Anterior cingulate cortex (tissue), 58 donors: Measurements from ENCODE around the gene METTL25B.

Experiments
- DNase-seq, 58 donors: peaks; one replicate each; lab custom pipeline; 2025; lab: John Stamatoyannopoulos, UW

Gene METTL25B

DNA sequence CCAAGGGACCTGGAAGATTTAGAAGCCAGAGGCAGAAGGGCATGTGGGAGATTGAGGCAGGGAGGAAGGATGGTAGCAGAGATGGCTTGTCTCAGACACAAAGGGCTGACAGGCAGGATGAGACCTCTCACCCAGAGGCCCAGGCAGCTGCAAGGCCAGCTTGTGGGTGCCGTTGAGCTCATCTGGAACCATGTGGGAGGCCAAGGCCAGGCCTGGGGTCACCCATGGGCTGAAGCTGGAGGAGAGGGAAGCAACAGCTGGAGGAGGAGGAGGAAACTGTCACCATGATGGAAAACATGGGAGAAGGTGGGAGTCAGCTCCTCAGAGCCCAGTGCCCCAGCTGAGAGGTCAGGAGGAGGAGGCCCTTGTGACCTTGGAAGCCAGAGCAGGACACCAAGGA lies 29.3 kb upstream of the METTL25B start:
- DNase-seq: no peak

DNA sequence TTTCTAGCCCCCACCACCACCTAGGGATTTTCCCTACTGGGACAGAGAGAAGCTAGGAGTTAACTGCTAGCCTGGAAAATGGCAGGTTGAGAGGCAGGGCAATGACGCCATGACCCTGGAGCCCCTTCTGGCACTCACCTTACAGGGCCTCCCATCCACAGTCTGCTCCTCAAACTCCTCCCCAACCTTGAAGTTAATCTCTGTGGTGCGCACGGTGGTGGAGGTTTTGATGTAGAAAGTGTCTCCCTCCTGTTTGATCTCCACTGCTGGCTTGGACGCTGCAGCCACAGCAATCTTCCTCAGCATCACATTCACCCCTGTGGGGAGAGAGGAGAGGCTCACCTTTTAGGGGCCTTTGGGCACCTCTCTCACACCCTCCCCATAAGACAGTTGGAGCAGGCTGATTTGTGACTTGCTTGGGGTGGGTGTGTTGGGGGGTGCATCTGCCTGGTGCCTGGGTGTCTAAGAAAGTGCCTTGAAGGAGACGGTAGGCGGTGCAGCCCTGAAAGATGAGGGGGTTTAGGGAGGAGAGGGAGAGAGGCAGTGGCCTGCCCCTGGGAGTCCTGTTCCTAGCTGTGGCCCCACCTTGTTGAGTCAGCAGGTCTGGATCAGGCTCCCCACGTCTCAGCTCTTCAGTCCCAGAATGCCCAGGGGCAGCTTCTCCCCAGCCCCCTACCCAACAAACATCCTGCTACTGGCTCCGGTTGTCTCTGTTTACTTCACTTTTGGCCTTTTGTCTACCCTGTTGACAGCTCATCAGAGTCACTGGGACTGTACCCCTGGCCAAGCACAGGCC lies 27.3 kb upstream of the METTL25B start:
- no peak for DNase-seq

DNA sequence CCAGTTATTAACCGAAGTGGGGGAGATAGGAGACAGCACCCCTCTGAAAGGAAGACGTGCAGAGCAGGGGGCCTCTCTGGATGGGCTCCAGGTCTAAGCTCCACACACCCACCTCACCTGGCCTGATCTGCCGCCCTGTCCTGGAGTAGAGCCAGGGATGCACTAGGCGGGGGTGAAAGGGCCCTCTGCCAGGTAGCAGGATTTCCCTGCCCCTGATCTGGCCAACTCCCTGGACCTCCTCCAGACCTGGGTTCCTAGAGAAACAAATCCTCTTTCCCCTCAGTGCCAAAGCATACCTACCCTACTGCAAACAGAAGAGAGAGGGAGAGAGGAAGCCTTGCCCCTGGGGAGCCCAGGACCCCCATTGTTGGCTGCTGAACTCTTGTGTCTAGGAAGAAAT lies 24.9 kb upstream of the METTL25B start:
- DNase-seq: no peak

DNA sequence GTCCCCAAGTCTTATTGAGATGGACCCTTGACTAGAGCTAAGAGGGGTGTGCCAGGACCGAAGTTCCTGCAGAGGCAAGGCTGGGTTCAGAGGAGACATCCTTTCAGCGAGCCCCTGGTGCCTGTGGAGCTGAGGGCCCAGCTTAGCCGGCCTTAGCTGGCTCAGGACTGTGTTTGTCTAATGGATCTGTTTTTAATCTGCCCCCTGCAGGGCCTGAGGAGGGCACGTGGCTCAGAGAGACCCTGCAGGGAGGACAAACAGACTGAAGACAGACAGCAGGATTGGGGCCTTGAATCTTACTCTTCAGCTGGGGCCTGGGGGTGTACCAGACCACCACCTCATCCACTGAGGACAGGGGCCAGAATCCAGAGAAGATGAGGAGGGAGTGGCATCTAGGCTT lies 24.5 kb upstream of the METTL25B start:
- DNase-seq: no peak

DNA sequence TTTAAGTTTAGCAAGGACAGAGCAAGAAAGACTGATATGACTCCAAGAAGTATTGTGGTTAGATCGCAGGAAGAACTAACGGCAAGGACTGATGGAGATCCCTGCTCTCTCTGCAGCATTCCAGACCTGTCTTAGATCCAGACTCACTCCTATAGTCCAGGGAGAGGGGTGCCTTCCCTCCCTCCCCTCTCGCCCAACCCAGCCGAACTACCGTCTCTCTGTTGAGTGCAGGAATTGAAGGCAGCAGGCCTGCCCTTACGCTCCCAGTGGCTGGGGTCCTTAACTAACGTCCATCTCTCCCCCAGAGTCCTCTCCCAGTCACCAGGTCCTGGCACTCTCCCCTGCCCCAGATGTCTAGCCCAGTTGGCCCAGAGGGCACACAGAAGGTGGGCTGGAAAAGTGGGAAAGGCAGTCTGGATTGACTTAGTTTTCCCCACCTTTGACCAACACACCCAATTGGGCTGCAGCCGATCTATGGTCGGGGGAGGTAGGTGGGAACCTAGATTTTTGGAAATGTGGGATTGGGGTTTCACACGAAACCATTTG lies 24.0 kb upstream of the METTL25B start:
- DNase-seq: no peak

DNA sequence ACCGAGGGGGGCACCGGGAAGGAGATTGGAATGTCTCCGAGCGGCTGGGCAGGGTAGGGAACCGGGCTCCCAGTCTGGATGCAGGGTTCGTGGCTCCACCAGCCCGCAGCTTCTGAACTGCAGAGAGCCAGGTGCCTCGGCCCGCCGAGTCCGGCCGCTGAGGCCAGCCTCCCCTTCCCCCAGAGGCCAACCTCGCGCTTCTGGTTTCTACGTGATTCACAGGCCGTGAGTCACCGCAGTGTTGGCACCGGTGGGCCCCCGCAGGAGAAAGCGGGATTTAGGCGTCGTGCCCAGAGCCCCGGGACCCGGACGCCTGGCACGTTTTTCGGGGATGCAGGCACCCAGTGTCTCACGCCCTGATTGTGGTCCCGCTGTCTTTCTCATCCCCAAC lies 23.3 kb upstream of the METTL25B start:
- peak in 7 of 58 donors; percentile 13 to 57 (median 26) for DNase-seq

DNA sequence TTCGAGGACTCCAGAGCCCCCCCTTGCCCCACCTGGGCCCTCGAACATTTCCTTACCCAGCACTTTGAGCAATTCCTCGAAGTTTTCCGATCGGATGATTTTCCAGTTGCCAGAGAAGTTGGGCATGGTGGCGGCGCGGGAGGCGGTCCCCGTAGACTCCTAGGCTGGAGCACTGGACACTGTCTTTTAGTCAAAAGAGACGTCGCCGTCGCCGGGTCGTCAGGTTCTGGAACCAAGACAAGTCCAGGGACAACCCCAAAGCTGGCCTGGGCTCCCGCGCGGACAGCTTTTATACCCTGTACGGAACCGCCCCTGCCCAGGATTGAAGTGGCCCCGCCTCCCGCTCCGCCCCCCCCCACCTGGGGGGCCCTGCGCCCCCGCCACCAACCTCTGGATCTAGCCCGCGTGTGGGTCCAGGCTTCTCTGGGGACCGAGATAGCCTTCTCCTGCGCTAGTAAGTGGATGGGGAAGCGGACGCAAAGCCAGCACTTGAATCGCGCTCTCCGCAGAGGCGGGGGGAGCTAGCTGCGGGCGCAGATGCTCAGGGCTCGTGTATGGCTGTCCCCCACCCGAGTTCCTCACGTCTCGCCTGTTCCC lies 22.9 kb upstream of the METTL25B start, which contains the start of gene CRABP2:
Gene CRABP2 (minus strand): TSS at position 263 of the 597 bp plus-strand sequence. CDS start 137 bp downstream, at position 126.
- DNase-seq: peak in 10 of 58 donors; percentile 6 to 68 (median 40)

DNA sequence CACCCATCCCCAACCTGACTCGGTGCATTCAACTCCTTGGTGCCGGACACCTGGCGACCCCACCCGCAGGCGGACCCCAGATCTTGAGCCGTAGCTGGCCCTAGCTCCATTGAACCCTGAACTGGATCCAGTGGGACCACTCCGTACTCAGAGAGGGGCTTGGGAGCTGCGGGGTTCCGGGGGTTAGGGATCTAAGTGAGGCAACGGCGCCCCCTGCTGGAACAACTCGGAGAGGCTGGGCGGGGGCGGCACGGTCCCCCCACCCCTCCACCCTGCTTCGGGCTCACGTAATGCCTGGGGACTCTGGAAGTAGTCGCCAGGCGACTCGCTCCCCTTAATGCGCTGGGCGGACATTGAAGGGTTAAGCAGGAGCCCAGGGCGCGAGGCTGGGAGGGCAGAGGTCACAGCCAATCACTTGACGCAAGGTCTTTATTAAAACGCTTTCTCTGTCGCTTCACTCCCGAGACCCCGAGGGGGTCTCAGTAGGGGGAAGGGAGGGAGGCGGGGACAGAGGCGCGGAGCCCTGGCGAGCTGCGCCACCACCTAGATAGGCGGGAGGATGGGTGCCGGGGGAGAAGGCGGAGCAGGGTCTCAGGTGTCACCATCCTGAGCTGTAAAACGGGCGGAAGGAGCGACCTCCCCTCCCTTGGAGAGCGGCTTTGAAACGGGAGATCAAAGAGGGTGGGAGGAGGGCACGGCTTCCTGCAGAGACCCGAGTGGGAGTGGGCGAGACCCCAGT lies 22.2 kb upstream of the METTL25B start:
- peak in 42 of 58 donors; percentile 5 to 74 (median 32) for DNase-seq

DNA sequence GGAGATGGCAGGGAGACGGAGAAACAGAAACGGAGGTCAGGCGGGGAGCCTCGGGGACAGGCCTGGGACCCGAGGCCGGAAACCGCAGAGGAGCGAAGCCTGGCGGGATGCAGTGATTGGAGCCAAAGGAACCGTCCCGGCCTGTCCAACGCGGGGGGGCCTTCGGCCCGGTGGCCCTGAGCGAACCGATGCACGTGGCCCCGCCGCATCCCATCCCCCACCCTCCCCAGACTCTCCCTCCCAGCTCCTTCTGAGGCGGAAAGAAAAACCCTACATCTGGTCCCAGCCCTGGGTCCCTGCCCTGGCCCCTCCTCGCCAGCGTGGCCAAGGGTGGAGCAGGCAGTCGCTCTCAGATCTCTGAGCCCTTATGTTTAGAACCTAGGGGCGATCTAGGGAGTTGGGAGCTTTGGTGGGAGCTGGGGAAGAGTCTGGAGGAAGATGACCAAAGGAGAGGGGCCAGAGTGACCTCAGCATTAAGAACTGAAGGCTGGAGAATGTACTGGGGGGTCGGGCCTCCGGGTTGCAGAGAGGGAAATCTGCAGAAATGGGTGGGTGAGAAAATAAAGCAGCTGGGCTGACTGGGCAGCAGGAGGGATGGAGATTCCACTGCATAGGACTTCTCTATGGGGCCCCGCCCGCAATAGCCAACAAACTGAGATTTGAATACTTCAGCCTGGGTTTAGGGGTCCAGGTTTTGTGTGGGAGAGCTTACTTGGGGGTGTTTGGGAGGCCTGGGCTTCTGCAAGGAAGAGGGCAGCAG lies 21.4 kb upstream of the METTL25B start:
- DNase-seq: peak in 24 of 58 donors; percentile 7 to 62 (median 24)

DNA sequence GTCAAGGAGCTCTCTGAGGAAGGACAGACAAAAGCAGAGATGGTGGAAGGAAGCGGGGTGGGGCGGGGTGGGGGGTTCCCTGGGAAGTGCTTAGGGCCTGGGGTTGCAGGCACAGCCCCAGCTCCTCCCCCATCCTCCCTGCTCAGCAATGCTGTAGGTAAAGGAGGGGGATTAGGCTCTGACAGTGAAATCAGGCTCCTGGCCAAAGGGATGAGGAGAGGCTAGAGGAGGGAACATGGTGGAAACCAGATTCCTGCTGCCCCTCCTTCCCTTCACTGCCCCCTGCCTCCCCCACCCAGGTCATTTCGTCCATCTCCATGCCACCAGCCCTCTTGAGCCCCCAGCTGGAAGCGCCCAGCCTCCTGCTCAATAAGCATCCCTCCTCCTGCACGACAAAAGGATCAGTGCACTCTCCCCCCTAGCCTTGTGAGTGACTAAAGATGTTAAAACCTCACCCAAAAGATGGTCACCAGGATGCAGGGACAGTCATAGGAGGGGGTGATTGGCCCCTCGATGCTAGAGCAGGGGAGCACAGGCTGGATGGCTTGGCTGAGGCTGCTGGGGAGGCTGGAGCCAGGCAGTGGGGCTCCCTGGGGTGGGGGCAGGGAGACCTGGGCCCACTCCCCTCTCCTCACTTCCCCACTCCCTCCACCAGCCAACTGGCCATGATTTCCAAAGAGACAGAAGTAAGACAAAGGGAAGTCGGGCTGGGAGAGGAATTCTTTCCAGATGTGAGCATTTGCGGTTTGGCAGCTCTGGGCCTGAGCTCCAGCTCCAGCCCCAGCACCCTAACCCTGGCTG lies 20.7 kb upstream of the METTL25B start:
- DNase-seq: no peak

DNA sequence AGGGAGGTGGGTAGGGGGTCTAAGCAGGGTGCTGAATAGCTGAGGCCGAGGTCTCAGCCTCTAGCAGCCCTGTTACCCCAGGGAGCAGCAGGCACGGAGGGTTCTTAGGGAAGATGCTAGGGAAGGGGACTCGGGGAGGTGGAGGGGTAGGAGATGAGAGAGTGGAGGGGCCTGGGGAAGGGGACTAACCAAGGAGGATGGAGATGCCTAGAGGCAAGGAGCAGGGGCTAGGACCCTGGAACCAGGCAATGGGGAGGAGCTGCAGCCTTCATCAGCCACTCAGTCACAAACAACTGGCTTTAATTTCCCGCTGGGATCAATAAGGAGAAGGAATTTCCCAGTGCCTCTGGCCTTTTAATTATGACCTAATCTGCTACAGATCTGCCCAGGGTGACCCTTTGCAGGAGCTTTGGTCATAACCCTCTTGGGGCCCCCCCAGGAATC lies 20.0 kb upstream of the METTL25B start:
- no peak for DNase-seq

DNA sequence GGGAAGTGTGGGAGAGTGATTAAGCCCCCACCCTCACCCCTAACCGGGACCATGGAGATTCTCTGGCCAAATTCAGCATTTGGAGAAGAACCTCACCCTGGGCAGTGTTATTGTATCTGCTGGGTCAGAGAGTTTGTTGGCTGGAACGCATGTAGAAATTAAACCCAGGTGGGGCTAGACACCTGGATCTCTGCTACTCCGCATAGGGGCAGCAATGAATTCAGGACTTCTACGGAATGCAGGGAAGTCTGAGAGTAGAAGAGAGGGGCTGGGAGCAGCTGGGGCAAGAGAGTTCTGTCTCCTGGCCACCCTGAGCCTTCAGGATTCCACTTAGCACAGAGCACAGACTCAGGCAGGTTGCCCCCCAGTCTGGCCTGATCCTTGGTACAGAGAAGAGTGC lies 19.2 kb upstream of the METTL25B start:
- DNase-seq: no peak

DNA sequence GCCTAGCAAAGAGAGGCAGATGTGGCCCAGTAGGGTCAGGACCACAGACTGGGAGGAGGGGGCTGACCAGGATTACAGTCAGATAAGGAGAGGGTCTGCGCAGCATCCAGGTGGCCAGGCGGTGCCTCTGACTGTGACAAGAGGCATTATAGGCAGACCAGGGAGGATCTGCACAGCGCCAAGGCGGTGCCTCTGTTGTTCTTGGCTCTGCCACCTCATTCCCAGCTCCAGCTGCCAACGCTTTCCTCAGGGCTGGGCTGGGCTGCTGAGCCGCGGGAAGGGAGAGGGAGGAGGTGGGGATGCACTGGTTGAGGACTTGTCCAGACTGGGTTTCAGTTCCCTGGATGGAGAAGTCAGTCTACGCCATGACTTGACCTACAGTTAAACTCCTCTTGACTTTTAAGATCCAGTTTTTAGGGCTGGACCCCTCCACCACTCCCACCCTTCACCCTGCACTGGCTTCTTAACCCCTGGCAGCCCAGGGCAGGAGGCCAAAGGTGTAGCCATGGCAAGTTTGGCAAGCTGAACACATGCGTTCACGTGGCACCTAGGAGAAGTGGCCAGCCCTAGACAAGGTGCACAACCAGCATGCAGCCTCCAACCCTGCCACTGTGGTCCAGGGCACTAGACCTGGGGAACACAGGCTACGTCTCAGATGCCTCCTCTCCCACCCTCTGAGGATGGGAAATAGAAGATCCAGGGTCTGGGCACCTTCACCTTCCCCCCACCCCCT lies 18.3 kb upstream of the METTL25B start:
- peak in 42 of 58 donors; percentile 11 to 76 (median 34) for DNase-seq

DNA sequence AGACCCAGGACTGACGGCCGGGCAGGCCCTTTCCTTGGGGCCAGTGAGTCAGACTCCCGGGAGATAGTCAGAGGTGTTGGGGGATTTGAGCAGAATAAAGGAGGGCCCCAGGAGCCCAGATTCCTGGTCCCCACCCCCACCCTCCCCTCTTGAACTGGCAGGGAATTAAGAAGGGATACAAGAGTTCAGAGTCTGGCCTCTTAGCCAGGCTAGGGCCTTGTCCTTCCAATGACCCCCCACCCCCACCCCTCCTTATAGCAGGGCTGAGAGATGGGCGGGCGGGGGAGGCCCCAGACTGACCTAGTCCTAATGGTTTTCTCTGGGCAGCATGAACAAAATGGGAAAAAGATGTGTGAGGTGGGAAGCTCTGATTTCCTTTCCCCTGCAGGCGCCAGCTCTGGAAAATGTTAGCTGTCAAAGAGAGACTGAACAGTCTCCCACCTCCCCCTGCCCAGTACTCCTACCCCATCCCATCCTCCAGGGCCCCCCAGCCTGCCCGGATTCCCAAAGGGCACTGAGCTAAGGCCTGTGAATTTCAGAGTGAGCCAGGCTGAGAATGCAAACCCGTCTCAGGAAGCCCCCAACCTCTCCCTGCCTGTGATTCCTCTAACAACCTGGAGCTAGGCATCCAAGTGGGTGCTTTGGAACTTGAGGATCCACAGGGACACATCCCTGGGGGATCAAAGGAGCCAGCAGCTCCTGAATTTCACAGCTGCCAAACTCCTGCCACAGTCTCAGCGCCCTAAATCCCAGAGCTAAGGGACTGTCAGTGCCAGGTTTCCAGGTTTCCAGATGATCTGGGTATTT lies 17.1 kb upstream of the METTL25B start:
- no peak for DNase-seq

DNA sequence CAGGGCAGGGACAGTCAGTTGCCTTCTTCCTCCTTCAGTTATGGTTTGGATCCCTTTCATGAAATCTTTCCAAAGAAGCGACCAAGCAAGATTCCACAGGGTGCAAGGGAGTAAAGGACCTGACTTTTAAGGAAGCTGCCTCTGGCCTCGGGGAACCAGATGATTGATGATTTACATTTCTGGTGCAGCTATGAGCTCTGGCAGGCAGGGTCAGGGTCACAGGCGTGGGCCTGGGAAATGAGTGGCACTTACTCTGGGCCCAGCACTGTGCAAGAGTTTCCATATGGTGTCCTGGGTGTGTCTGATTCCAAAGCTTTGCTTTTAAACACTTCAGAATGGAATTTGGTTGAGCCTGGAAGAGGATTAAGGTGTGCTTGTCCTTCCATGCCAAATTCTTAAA lies 15.6 kb upstream of the METTL25B start:
- no peak for DNase-seq

DNA sequence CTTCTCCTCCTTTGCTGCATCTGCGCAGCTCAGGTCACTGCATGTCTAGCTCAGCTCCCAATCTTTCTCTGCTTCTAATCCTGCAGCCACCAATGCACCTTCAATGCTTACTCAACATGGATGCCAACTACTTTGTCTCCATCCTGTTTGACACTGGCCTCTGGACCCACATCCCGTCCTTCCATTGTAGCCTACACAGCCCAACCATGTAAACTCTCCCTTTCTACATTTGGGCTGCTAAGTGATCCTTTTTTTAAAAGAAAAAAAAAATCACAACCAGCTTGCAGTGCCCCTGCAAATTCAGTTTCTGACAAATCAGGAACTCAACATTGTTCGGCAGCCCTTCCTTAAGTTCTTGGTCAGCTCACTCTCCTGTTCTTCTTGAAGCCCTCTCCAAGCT lies 13.4 kb upstream of the METTL25B start:
- no peak for DNase-seq

DNA sequence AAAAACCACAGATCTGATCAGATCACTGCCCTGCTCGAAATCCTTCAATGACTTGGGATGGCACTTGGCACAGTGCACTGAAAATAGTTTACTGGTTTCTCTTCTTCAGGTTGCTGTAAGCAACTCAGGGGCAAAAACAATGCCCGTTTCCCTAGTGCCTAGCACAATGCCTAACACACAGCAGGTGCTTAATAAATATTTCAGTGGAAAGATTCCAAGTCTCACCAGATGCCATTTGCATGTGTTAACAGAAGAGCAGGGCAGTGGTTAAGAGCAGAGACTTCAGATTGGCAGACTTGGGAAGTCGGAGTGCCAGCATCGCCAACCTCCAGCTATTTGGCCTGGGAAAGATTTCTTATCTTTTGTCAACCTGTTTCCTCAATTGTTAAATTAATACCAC lies 10.9 kb upstream of the METTL25B start:
- DNase-seq: no peak

DNA sequence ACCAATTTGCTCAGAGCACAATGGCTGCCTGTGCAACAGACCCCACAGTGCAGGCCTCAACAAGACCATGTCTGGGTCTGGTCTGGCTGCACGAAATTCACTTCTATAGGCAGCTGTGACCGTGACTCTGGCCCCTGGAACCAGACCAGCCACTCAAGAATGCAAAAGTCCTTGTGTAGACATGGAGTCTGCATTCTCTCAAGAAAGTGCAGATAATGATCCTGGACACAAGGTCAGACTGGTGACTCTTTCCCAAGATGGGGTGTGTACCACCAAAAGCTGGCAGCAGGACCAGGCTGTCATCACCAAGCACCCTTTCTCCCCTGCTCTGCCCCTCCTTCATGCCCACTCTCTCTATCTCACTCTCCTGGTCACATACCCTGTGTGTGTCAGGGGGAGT lies 7.1 kb upstream of the METTL25B start:
- DNase-seq: no peak
